Gastroesophageal sphincter (tissue), 4 donors: ENCODE data around the gene TULP4. TPM values are rescaled to one million over a fixed set of nuclear protein-coding genes. Genes with fewer than 3 reads are reported as not detected.
"Not testable (repeated sequence)": the region's sequence is repeated elsewhere in the genome, so short reads cannot be mapped to it uniquely, and the experiment has no call there.

ENCODE experiments used
- ATAC-seq: fragments of 150-250 bp; one replicate; pipeline ENCODE4 v1.9.1; 2016; ENCODE audit warnings: mild to moderate bottlenecking, moderate library complexity
- H3K27ac ChIP-seq, 4 donors: fragments of 200-600 bp; sonication (generic) in 3 of 4; 1 replicate in 3 of 4; 2 replicates in 1 of 4; pipeline ENCODE4 v1.5.1; 2016 to 2019
- H3K27me3 ChIP-seq: fragments of 200-600 bp; sonication (generic); one replicate; pipeline ENCODE4 v1.5.1; 2019
- H3K36me3 ChIP-seq, 2 donors: fragments of 200-600 bp; sonication (generic); one replicate each; pipeline ENCODE4 v1.5.1; 2019; ENCODE audit warnings: control low read depth in 1 of 2
- H3K4me1 ChIP-seq, 3 donors: fragments of 200-600 bp; sonication (generic); 1 replicate in 2 of 3; 2 replicates in 1 of 3; pipeline ENCODE4 v1.5.1; 2016 to 2019; ENCODE audit warnings: control low read depth in 2 of 3
- H3K4me3 ChIP-seq, 2 donors: fragments of 200-600 bp; sonication (generic); one replicate each; pipeline ENCODE4 v1.5.1; 2019; ENCODE audit warnings: mild to moderate bottlenecking in 1 of 2, moderate library complexity in 1 of 2
- H3K9me3 ChIP-seq, 3 donors: fragments of 200-600 bp; sonication (generic); one replicate each; pipeline ENCODE4 v1.5.1; 2017 to 2019; ENCODE audit warnings: control low read depth in 2 of 3
- CTCF ChIP-seq, 4 experiments: fragments of 200-600 bp in 2 of 4; fragments of 450-650 bp in 2 of 4; sonication (generic) in 1 of 4; IDR thresholded peaks; one replicate each; pipeline ENCODE4 v1.5.1; 2017 to 2019; ENCODE audit warnings: antibody characterized with exemption in 4 of 4, mild to moderate bottlenecking in 2 of 4, moderate library complexity in 2 of 4
- EP300 ChIP-seq: sonication (generic); formaldehyde crosslinking; IDR thresholded peaks from one replicate; pipeline ENCODE4 v1.6.1; 2017; ENCODE audit warnings: antibody characterized with exemption, mild to moderate bottlenecking
- POLR2A ChIP-seq, 2 donors: fragments of 450-650 bp; IDR thresholded peaks; one replicate each; pipeline ENCODE4 v1.6.1; 2017; ENCODE audit warnings: antibody characterized with exemption in 2 of 2, mild to moderate bottlenecking in 2 of 2, moderate library complexity in 1 of 2
- POLR2AphosphoS5 ChIP-seq: sonication (generic); formaldehyde crosslinking; IDR thresholded peaks from one replicate; pipeline ENCODE4 v1.6.1; 2017; ENCODE audit warnings: antibody characterized with exemption
- WGBS, 2 donors: methylation state at CpG; one replicate each; pipeline ENCODE4 v1.1.5; 2018; ENCODE audit warnings: low coverage in 1 of 2; 5-methylcytosine and 5-hydroxymethylcytosine counted together
- total RNA-seq, 4 donors: library from RNA; depleted of rRNA; stranded (reverse); fragments of >200 nt; gene quantifications; one replicate each; pipeline ENCODE4 v1.1.0, GENCODE V29; 2016

The TULP4 gene
- total RNA-seq, 4 donors from 2014 or later, result 159 to 244 (median 201) TPM

- Histone ChIP-seq H3K27me3 (no peaks in the 10 kb centered on the region), H3K4me1 (peaks cover 0 to 7% (median 0%) of the 10 kb centered on the region in 3 donors), H3K9me3 (peaks cover 0 to 11% (median 0%) of the 10 kb centered on the region in 3 donors), H3K4me3 (no peak overlapping the region), H3K27ac (no peak overlapping the region), H3K36me3 (no peaks in the 10 kb centered on the region)
- WGBS, 2 donors, result 85 to 89% methylated on average over 1 to 2 of the region's 2 CpGs
- TF ChIP-seq POLR2AphosphoS5, result no peak
- TF ChIP-seq EP300, result no peak
- TF ChIP-seq CTCF (IDR thresholded peaks at IDR 0.05), result no peak
- TF ChIP-seq POLR2A (IDR thresholded peaks at IDR 0.05), result no peak
- no peak for ATAC-seq
Observed at GRCh38 chr6:158347335-158347734, 35.1 kb downstream of the TULP4 start.

GRCh38 chr6:158348737-158349504 lies 36.7 kb downstream of the TULP4 start:
- WGBS, 2 donors, result no CpG with 5 or more reads among the region's 47 CpGs
- not testable (repeated sequence) for ATAC-seq

GRCh38 chr6:158349505-158350275 lies 37.4 kb downstream of the TULP4 start:
- not testable (repeated sequence) for H3K27me3 ChIP-seq, H3K4me3 ChIP-seq, H3K36me3 ChIP-seq, H3K27ac ChIP-seq, ATAC-seq, H3K4me1 ChIP-seq
- peaks cover 0 to 11% (median 0%) of the 10 kb centered on the region in 3 donors for H3K9me3 ChIP-seq
- WGBS, 2 donors, result no CpG with 5 or more reads among the region's 54 CpGs

More at GRCh38 chr6:158348737-158349504, 36.7 kb downstream of the TULP4 start:
- H3K4me3 ChIP-seq, H3K27ac ChIP-seq, H3K4me1 ChIP-seq, H3K36me3 ChIP-seq, H3K27me3 ChIP-seq: not testable (repeated sequence)
- peaks cover 0 to 11% (median 0%) of the 10 kb centered on the region in 3 donors for H3K9me3 ChIP-seq

GRCh38 chr6:158350731-158351130 lies 38.5 kb downstream of the TULP4 start:
- not testable (repeated sequence) for H3K27me3 ChIP-seq, H3K9me3 ChIP-seq, H3K36me3 ChIP-seq, H3K4me1 ChIP-seq, ATAC-seq, H3K4me3 ChIP-seq, H3K27ac ChIP-seq
- 43 to 93% methylated on average over 1 to 4 of the region's 7 CpGs for WGBS, 2 donors

- Histone ChIP-seq H3K4me3 (no peak overlapping the region), H3K9me3 (no peaks in the 10 kb centered on the region), H3K27ac (no peak overlapping the region), H3K36me3 (no peaks in the 10 kb centered on the region), H3K27me3 (no peaks in the 10 kb centered on the region), H3K4me1 (peaks cover 0 to 24% (median 0%) of the 10 kb centered on the region in 3 donors)
- TF ChIP-seq CTCF (IDR thresholded peaks at IDR 0.05), result no peak
- no peak for TF ChIP-seq POLR2AphosphoS5
- no peak for TF ChIP-seq EP300
- no peak for TF ChIP-seq POLR2A (IDR thresholded peaks at IDR 0.05)
- no peak for ATAC-seq
- WGBS, 2 donors, result 67 to 87% methylated on average over 8 to 13 of the region's 13 CpGs
Observed at GRCh38 chr6:158353883-158354877, 41.9 kb downstream of the TULP4 start.
